Spinal cord (tissue), 10 donors: ENCODE measurements around the gene PDE11A. TPM values are rescaled to one million over a fixed set of nuclear protein-coding genes. Genes with fewer than 3 reads are reported as not detected.

Experiments
- DNase-seq, 6 donors: peaks; one replicate each; pipeline versions ENCODE4 v3.0.0 to v3.0.0-alpha.2; 2013 to 2015; ENCODE audit warnings: low spot score in 6 of 6, low read depth in 4 of 6
- H3K27ac ChIP-seq: one replicate; pipeline ENCODE4 v1.5.1; 2013; ENCODE audit warnings: low read depth, low read length, control low read depth
- H3K27me3 ChIP-seq: one replicate; pipeline ENCODE4 v1.6.1; 2013; ENCODE audit warnings: low read length; ENCODE audit not compliant: control insufficient read depth, insufficient read depth
- H3K36me3 ChIP-seq: one replicate; pipeline ENCODE4 v1.6.1; 2013; ENCODE audit warnings: low read length; ENCODE audit not compliant: control insufficient read depth, insufficient read depth
- H3K4me1 ChIP-seq: one replicate; pipeline ENCODE4 v1.6.1; 2013; ENCODE audit warnings: low read length; ENCODE audit not compliant: control insufficient read depth, insufficient read depth
- H3K4me3 ChIP-seq: one replicate; pipeline ENCODE4 v1.5.1; 2013; ENCODE audit warnings: low read depth, low read length, control low read depth
- H3K9me3 ChIP-seq: one replicate; pipeline ENCODE4 v1.6.1; 2013; ENCODE audit warnings: low read length; ENCODE audit not compliant: control insufficient read depth, insufficient read depth
- WGBS: methylation state at CpG from one replicate; pipeline ENCODE4 v1.1.5; 2013; ENCODE audit warnings: missing lambda C conversion rate; ENCODE audit not compliant: insufficient coverage; 5-methylcytosine and 5-hydroxymethylcytosine counted together
- polyA plus RNA-seq, 2 donors: library from polyadenylated mRNA; unstranded; fragments of 120-200 nt; gene quantifications; one replicate each; pipeline ENCODE4 v1.2.1, GENCODE V29; 2013; ENCODE audit not compliant: insufficient read length in 2 of 2
- total RNA-seq, 2 donors: library from RNA; depleted of rRNA in 1 of 2; stranded (reverse); fragments of 120-200 nt in 1 of 2; fragments of >200 nt in 1 of 2; gene quantifications; one replicate each; pipeline versions ENCODE4 v1.2.3 to v1.2.4, GENCODE V29; 2013 to 2014
- donor health status: healthy.

Gene PDE11A
- total and polyA plus RNA-seq, 4 donors = 1.9 to 6.5 (median 2.1) TPM

DNA sequence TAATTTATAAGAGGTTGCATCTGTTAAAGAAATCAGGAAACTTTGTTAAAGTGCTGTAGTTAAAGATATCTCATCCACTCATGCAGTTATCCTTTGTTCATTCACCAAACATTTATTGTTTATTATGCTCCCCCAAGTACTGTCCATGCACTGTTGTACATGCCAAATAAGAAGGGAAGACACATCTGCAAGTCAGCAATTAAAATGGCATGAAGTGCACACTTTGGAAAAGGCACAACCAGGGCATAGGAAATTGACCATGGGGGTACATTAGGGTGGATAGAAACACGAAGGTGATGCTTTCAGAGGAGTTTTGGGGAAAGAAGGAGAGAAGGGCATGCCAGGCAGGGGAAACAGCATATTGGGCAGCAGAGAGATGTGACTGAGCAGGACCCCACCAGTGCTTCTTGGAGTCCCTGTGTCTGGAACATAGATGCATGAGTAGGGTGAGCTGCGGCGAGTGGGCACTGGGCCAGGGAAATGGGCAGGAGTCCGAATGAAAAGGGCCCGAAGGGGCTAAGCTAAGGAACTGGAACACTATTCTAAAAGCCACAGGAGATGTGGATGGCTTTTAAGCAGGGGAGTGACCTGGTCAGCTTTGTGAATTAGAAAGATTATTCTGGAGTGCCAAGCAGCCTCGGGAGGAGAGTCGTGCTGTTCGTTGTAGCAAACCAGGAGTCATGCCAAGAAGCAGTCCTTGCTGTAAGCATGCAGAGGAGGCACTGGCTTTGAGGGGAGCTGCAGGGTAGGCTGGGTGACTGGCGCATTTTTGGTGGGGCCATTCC lies 363.7 kb downstream of the PDE11A start:
- Histone ChIP-seq H3K27ac (no peak overlapping the region), H3K9me3 (no peaks in the 10 kb centered on the region), H3K36me3 (no peaks in the 10 kb centered on the region), H3K4me1 (peaks cover 4% of the 10 kb centered on the region), H3K27me3 (no peaks in the 10 kb centered on the region), H3K4me3 (no peak overlapping the region)
- DNase-seq = peak in 3 of 6 donors; percentile 12 to 73 (median 61)
- 30% methylated on average over 9 of the region's 9 CpGs for WGBS

DNA sequence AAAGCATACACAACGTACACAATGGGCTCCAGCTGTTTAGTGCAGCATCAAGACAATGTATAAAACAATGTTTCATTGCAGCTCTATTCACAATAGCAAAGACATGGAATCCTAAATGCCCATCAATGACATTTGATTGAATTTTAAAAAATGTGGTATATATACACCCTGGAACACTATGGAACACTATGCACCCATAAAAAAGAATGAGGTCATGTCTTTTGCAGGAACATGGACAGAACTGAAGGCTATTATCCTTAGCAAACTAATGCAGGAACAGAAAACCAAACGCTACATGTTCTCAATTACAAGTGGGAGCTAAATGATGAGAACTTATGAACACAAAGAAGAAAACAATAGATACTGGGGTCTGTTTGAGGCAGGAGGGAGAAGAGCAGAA lies 364.5 kb downstream of the PDE11A start:
- 100% methylated on average over 1 of the region's 2 CpGs for WGBS
- Histone ChIP-seq H3K4me1 (peaks cover 4% of the 10 kb centered on the region), H3K36me3 (no peaks in the 10 kb centered on the region), H3K4me3 (no peak overlapping the region), H3K27me3 (no peaks in the 10 kb centered on the region), H3K27ac (no peak overlapping the region), H3K9me3 (no peaks in the 10 kb centered on the region)
- no peak for DNase-seq

DNA sequence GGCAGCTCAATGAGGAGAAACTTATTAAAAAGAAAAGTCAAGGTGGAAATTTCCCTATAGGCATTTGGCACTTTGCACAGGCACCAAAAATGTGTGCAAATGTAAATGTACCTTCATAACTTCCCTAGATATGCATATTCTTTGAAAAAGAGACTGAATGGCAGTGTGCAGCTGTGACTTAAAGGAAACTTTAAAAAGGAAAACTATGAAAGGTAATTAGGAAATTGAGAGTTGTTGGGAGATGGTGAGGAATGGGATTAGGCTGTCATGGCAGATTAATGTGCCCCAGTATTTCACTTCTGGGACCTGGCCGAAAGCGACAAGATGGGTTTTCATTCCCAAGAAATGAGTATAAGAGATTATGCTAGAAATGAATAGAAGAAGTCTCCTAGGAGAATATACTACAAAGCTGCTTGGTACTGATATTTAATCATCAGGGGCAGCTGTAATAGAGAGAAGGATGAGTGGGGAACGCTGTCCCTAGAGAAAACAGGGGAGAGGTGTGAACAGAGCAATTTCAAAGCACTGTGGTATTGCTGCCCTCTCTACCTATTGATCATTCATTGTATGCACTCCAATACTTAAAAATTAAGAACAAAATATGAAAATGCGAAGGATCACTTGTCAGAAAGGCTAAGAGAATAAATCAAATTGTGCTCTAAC lies 366.9 kb downstream of the PDE11A start:
- H3K36me3 ChIP-seq = no peaks in the 10 kb centered on the region
- peaks cover 4% of the 10 kb centered on the region for H3K4me1 ChIP-seq
- H3K27ac ChIP-seq = no peak overlapping the region
- 90% methylated on average over 2 of the region's 4 CpGs for WGBS
- H3K27me3 ChIP-seq = no peaks in the 10 kb centered on the region
- H3K9me3 ChIP-seq = no peaks in the 10 kb centered on the region
- DNase-seq = no peak
- no peak overlapping the region for H3K4me3 ChIP-seq

DNA sequence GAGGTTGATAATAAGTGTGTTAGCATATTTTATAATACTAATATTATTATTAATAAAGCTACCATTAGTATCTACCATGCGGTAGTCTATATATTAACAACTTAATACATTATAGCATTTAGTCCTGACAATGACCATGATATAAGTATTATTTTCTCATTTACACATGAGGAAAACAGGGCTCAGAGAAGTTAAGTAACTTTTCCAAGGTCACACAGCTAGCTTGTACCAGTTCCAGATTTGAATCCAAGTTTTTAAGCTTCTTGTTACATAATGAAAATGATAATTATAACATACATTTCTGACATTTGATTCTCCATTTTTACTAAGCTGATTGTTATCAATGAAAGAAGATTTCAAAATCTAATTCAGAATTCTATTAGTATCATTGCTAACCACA lies 369.4 kb downstream of the PDE11A start:
- Histone ChIP-seq H3K27ac (no peak overlapping the region), H3K4me1 (no peaks in the 10 kb centered on the region), H3K4me3 (no peak overlapping the region), H3K27me3 (no peaks in the 10 kb centered on the region), H3K9me3 (no peaks in the 10 kb centered on the region), H3K36me3 (no peaks in the 10 kb centered on the region)
- no peak for DNase-seq
- WGBS = no CpG with 5 or more reads among the region's 1 CpG

DNA sequence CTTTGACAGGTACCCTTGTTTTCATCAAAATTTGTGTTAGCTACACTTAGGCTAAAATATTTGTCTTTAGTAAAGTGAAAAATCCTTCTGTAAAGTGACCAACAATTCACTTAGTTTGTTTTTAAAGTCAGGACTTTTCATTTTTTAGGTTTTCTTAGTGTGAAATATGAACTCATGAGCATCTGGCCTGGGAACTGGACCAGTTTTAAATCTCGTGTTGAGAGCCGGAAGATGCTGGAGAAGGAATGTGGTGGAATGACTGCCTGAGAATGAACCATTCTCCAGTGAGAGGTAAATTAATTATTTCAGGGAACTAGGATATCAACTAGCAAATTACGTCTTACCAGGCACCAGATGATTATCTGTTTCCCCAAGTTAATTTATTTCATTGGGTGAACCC lies 374.3 kb downstream of the PDE11A start:
- H3K27me3 ChIP-seq = no peaks in the 10 kb centered on the region
- WGBS = 17% methylated on average over 1 of the region's 3 CpGs
- no peak overlapping the region for H3K27ac ChIP-seq
- no peaks in the 10 kb centered on the region for H3K9me3 ChIP-seq
- peaks cover 2% of the 10 kb centered on the region for H3K4me1 ChIP-seq
- H3K4me3 ChIP-seq = no peak overlapping the region
- H3K36me3 ChIP-seq = no peaks in the 10 kb centered on the region
- DNase-seq = no peak

DNA sequence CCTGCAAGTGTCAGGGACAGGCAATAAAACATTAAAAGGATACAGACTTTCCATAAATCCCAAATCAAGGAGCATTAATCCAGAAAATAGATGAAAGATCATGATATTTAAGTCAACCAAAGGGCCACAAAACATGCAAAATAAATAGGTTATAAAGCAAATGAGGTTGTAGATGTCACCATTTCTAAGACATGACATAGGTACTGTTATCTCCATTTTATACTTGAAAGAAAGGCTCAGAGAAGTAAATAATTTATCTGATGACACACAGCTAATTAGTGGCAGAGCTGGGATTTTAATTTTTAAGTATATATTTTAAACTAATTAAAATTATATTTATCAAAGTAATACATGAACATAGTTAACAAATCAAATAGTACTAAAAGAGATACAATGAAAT lies 378.2 kb downstream of the PDE11A start:
- Histone ChIP-seq H3K9me3 (no peaks in the 10 kb centered on the region), H3K36me3 (no peaks in the 10 kb centered on the region)

DNA sequence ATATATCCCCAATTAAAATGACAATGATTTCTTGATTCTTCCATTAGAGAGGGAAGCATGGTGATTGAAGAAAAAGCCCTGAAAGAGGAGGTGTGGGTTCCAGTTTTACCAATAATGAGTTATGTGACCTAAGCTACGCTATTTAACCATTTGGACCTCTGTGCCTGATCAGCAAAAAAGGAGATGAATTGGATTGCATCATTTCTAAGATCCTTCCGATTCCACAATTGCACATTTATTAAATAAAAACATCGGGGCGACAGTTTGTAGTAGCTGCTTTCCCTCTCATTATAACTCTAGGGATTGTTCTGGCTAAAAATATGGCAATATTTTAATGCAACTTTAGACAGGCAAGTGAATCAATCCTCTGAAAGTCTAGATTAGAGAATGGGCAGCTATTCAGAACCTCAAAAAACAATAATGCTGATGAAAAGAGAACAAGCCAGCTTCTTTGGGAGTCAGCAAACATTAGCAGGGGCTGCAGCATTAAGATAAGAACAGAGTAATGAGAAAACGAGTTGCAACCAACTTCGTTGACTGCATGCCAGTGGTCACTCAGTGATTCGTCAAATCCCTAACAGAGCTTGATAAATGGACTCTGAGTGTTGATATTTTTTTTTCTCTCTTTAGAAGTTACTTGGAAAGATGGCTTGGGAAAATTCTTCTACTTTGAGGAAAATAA lies 378.8 kb downstream of the PDE11A start:
- H3K36me3 ChIP-seq = no peaks in the 10 kb centered on the region
- H3K4me3 ChIP-seq = no peak overlapping the region
- H3K4me1 ChIP-seq = peaks cover 2% of the 10 kb centered on the region
- no peak for DNase-seq
- no peaks in the 10 kb centered on the region for H3K9me3 ChIP-seq
- WGBS = 50% methylated on average over 1 of the region's 7 CpGs
- H3K27ac ChIP-seq = no peak overlapping the region
- H3K27me3 ChIP-seq = no peaks in the 10 kb centered on the region

More for the DNA sequence above, 378.2 kb downstream of the PDE11A start:
- Histone ChIP-seq H3K4me3 (no peak overlapping the region), H3K27ac (no peak overlapping the region), H3K4me1 (peaks cover 2% of the 10 kb centered on the region), H3K27me3 (no peaks in the 10 kb centered on the region)
- DNase-seq = no peak

DNA sequence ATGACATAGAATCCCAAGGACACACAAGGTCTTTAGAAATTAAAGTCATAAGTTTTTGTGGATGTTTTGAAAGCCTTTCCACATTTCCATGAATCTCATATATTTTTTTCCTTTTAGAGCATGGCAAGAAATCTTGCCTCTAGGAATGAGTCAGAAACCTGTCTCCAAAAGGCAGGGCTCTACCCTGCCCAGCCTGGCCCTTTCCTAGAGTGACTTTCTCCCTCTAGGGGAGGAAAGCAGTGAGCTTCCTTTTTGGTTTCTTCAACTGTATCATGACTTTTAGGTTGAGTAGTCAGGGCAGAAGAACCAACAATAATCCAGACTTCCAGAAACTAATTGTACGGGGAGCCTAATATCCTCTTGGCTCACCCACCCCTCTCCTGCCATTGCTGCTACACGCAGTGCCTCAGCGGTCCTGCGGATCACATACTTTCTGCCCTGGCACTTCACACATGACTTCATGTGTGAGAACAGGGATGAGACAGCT lies 379.8 kb downstream of the PDE11A start:
- no CpG with 5 or more reads among the region's 4 CpGs for WGBS
- DNase-seq = no peak
- peaks cover 1% of the 10 kb centered on the region for H3K4me1 ChIP-seq
- H3K4me3 ChIP-seq = no peak overlapping the region
- H3K27ac ChIP-seq = no peak overlapping the region
- H3K9me3 ChIP-seq = no peaks in the 10 kb centered on the region
- no peaks in the 10 kb centered on the region for H3K27me3 ChIP-seq
- no peaks in the 10 kb centered on the region for H3K36me3 ChIP-seq

DNA sequence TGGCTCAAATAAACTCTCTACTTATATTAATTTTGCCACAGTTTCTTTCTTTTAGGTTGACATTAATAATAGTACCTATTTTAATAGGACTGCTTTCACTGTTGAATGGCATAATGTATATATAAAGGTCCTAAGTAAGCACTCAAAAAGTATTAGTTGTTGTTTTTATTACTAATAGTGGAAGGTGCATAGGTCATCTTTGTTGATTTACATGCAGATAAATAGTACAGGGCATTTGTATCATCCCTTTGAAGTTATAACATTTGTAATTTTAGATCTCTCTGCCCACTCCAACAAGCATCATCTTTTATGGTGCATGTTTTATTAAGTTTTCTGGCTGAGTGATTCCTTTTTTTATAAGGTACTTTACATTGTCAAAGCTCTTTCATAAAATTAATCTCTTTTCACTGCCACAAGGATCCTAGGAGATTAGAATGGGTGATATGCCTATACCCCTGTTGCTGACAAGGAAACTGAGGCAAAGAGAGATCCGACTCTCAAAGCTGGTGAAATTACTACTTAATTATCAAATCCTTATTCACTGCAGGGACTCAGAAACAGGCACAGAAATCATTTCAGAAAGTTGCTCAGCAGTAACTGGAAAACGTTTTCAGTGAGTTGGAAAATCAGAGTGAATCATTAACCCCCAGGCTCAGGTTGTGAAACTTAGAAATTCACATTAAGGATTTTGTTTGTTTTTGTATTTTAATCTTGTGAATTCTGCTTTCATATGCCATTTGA lies 380.4 kb downstream of the PDE11A start:
- Histone ChIP-seq H3K27ac (no peak overlapping the region), H3K4me1 (no peaks in the 10 kb centered on the region), H3K36me3 (no peaks in the 10 kb centered on the region), H3K27me3 (no peaks in the 10 kb centered on the region), H3K9me3 (no peaks in the 10 kb centered on the region), H3K4me3 (no peak overlapping the region)
- WGBS = no CpG with 5 or more reads among the region's 2 CpGs
- no peak for DNase-seq
